Activated naive CD8-positive, alpha-beta T cell treated with anti-CD3 and anti-CD28 coated beads, Interleukin-2, amount 10 ng/mL, durations not matched to agents 7 days and 5 days (primary cell): ENCODE data around the gene CAPN12. TPM values are rescaled to one million over a fixed set of nuclear protein-coding genes. Genes with fewer than 3 reads are reported as not detected.

Experiments used
- ATAC-seq: fragments of 150-1000 bp; cut with Tn5 transposase; one replicate; pipeline ENCODE4 v1.10.0; 2021; ENCODE audit warnings: low read depth, moderate library complexity
- POLR2A ChIA-PET: fragments of 350-600 bp; sonication (Branson Sonifier 250); formaldehyde crosslinking; loops from one replicate; lab custom pipeline; 2021; ENCODE audit warnings: antibody characterized with exemption; lab: Charles Lee
- DNase-seq: peaks from one replicate; pipeline ENCODE4 v3.0.0; 2021
- H3K27ac Mint-ChIP-seq: one replicate; pipeline ENCODE4 v1.8.0; 2022; ENCODE audit warnings: mild to moderate bottlenecking, mixed read lengths
- H3K27me3 Mint-ChIP-seq: one replicate; pipeline ENCODE4 v1.8.0; 2022; ENCODE audit warnings: mild to moderate bottlenecking, moderate library complexity, mixed read lengths
- H3K36me3 Mint-ChIP-seq: one replicate; pipeline ENCODE4 v1.8.0; 2021; ENCODE audit warnings: mild to moderate bottlenecking, mixed read lengths
- H3K4me1 Mint-ChIP-seq: one replicate; pipeline ENCODE4 v1.8.0; 2021; ENCODE audit warnings: mixed read lengths
- H3K4me3 Mint-ChIP-seq: one replicate; pipeline ENCODE4 v1.8.0; 2022; ENCODE audit warnings: mild to moderate bottlenecking, moderate library complexity, mixed read lengths
- H3K9me3 Mint-ChIP-seq: one replicate; pipeline ENCODE4 v1.8.0; 2021; ENCODE audit warnings: mixed read lengths
- total RNA-seq, 2 experiments: library from RNA; stranded (reverse); gene quantifications; one replicate each; pipeline ENCODE4 v1.2.3, GENCODE V29; 2021

Gene CAPN12
- total RNA-seq, 2 experiments from 2014 or later, result 22.7 to 26.4 TPM

GRCh38 chr19:38713227-38713649 is 31.0 kb downstream of the CAPN12 start:
- Mint-ChIP-seq H3K4me3 (no peak overlapping the region), H3K4me1 (peaks cover 4% of the 10 kb centered on the region), H3K36me3 (peaks cover 13% of the 10 kb centered on the region), H3K27me3 (no peaks in the 10 kb centered on the region), H3K27ac (no peak overlapping the region), H3K9me3 (no peaks in the 10 kb centered on the region)
- ATAC-seq, result no peak
- DNase-seq, result no peak
- POLR2A ChIA-PET, result no interaction called here

- Mint-ChIP-seq H3K4me1 (peaks cover 4% of the 10 kb centered on the region), H3K4me3 (no peak overlapping the region), H3K27ac (no peak overlapping the region), H3K27me3 (no peaks in the 10 kb centered on the region), H3K9me3 (no peaks in the 10 kb centered on the region), H3K36me3 (peaks cover 13% of the 10 kb centered on the region)
- no peak for ATAC-seq
- no peak for DNase-seq
- POLR2A ChIA-PET, result no interaction called here
These were observed 32.0 kb downstream of the CAPN12 start for GRCh38 chr19:38712161-38712748.

- ATAC-seq, result no peak
- Mint-ChIP-seq H3K4me3 (no peak overlapping the region), H3K4me1 (peaks cover 4% of the 10 kb centered on the region), H3K27me3 (no peaks in the 10 kb centered on the region), H3K9me3 (no peaks in the 10 kb centered on the region), H3K27ac (no peak overlapping the region), H3K36me3 (peaks cover 13% of the 10 kb centered on the region)
- POLR2A ChIA-PET, result no interaction called here
- no peak for DNase-seq
These were observed 32.5 kb downstream of the CAPN12 start for GRCh38 chr19:38711726-38712153.

- ATAC-seq, result no peak
- no peaks in the 10 kb centered on the region for H3K27me3 Mint-ChIP-seq
- POLR2A ChIA-PET, result no interaction called here
- no peak overlapping the region for H3K4me3 Mint-ChIP-seq
- H3K36me3 Mint-ChIP-seq, result peaks cover 13% of the 10 kb centered on the region
- no peaks in the 10 kb centered on the region for H3K9me3 Mint-ChIP-seq
- H3K27ac Mint-ChIP-seq, result no peak overlapping the region
- H3K4me1 Mint-ChIP-seq, result peaks cover 4% of the 10 kb centered on the region
- DNase-seq, result no peak
These were observed 33.1 kb downstream of the CAPN12 start for GRCh38 chr19:38710928-38711725.

GRCh38 chr19:38710416-38710702 is 33.9 kb downstream of the CAPN12 start:
- Mint-ChIP-seq H3K4me1 (peaks cover 4% of the 10 kb centered on the region), H3K27me3 (no peaks in the 10 kb centered on the region), H3K4me3 (no peak overlapping the region), H3K27ac (no peak overlapping the region), H3K9me3 (no peaks in the 10 kb centered on the region), H3K36me3 (peaks cover 13% of the 10 kb centered on the region)
- ATAC-seq, result no peak
- POLR2A ChIA-PET, result no interaction called here
- no peak for DNase-seq

GRCh38 chr19:38709671-38710415 is 34.4 kb downstream of the CAPN12 start:
- DNase-seq (no peak), ATAC-seq (no peak)
- Mint-ChIP-seq H3K27me3 (no peaks in the 10 kb centered on the region), H3K9me3 (no peaks in the 10 kb centered on the region), H3K4me3 (no peak overlapping the region), H3K36me3 (peaks cover 13% of the 10 kb centered on the region), H3K27ac (no peak overlapping the region), H3K4me1 (peaks cover 4% of the 10 kb centered on the region)
- POLR2A ChIA-PET, result no interaction called here

GRCh38 chr19:38709119-38709518 is 35.2 kb downstream of the CAPN12 start:
- peaks cover 6% of the 10 kb centered on the region for H3K4me1 Mint-ChIP-seq

GRCh38 chr19:38708413-38709024 is 35.8 kb downstream of the CAPN12 start:
- H3K4me1 Mint-ChIP-seq, result peaks cover 4% of the 10 kb centered on the region
- DNase-seq (no peak), ATAC-seq (no peak)
- H3K27ac Mint-ChIP-seq, result no peak overlapping the region
- POLR2A ChIA-PET, result no interaction called here
- no peaks in the 10 kb centered on the region for H3K9me3 Mint-ChIP-seq
- peaks cover 12% of the 10 kb centered on the region for H3K36me3 Mint-ChIP-seq
- no peaks in the 10 kb centered on the region for H3K27me3 Mint-ChIP-seq
- H3K4me3 Mint-ChIP-seq, result no peak overlapping the region

More at GRCh38 chr19:38709119-38709518, 35.2 kb downstream of the CAPN12 start:
- DNase-seq (no peak), ATAC-seq (no peak)
- POLR2A ChIA-PET, result no interaction called here
- Mint-ChIP-seq H3K4me3 (no peak overlapping the region), H3K27ac (no peak overlapping the region), H3K27me3 (no peaks in the 10 kb centered on the region), H3K9me3 (no peaks in the 10 kb centered on the region), H3K36me3 (peaks cover 14% of the 10 kb centered on the region)

- Mint-ChIP-seq H3K9me3 (no peaks in the 10 kb centered on the region), H3K36me3 (peaks cover 10% of the 10 kb centered on the region), H3K27me3 (no peaks in the 10 kb centered on the region), H3K4me3 (no peak overlapping the region), H3K4me1 (peaks cover 4% of the 10 kb centered on the region), H3K27ac (no peak overlapping the region)
- POLR2A ChIA-PET, result no interaction called here
- DNase-seq (no peak), ATAC-seq (no peak)
These were observed 36.7 kb downstream of the CAPN12 start for GRCh38 chr19:38707512-38708114.

- no peak overlapping the region for H3K4me3 Mint-ChIP-seq
- no peak overlapping the region for H3K27ac Mint-ChIP-seq
- POLR2A ChIA-PET, result no interaction called here
- no peaks in the 10 kb centered on the region for H3K9me3 Mint-ChIP-seq
- DNase-seq (no peak), ATAC-seq (no peak)
- H3K27me3 Mint-ChIP-seq, result no peaks in the 10 kb centered on the region
- peaks cover 4% of the 10 kb centered on the region for H3K4me1 Mint-ChIP-seq
- H3K36me3 Mint-ChIP-seq, result peaks cover 10% of the 10 kb centered on the region
These were observed 37.3 kb downstream of the CAPN12 start for GRCh38 chr19:38706792-38707511.

GRCh38 chr19:38705197-38706019 is 38.9 kb downstream of the CAPN12 start:
- Mint-ChIP-seq H3K4me3 (no peak overlapping the region), H3K27me3 (no peaks in the 10 kb centered on the region), H3K4me1 (peaks cover 3% of the 10 kb centered on the region), H3K36me3 (peaks cover 6% of the 10 kb centered on the region), H3K9me3 (no peaks in the 10 kb centered on the region), H3K27ac (no peak overlapping the region)
- POLR2A ChIA-PET, result no interaction called here
- DNase-seq (no peak), ATAC-seq (no peak)

- POLR2A ChIA-PET, result no interaction called here
- no peak overlapping the region for H3K4me3 Mint-ChIP-seq
- DNase-seq (no peak), ATAC-seq (no peak)
- H3K36me3 Mint-ChIP-seq, result peaks cover 4% of the 10 kb centered on the region
- H3K9me3 Mint-ChIP-seq, result no peaks in the 10 kb centered on the region
- no peaks in the 10 kb centered on the region for H3K27me3 Mint-ChIP-seq
- H3K27ac Mint-ChIP-seq, result no peak overlapping the region
- peaks cover 2% of the 10 kb centered on the region for H3K4me1 Mint-ChIP-seq
These were observed 39.7 kb downstream of the CAPN12 start for GRCh38 chr19:38704488-38705026.
